Measurements from ENCODE around the gene FAM83G.

FAM83G gene

GRCh38 chr17:18988546-18989173 lies 15.9 kb downstream of the FAM83G start:
- no peak for ATAC-seq

DNA sequence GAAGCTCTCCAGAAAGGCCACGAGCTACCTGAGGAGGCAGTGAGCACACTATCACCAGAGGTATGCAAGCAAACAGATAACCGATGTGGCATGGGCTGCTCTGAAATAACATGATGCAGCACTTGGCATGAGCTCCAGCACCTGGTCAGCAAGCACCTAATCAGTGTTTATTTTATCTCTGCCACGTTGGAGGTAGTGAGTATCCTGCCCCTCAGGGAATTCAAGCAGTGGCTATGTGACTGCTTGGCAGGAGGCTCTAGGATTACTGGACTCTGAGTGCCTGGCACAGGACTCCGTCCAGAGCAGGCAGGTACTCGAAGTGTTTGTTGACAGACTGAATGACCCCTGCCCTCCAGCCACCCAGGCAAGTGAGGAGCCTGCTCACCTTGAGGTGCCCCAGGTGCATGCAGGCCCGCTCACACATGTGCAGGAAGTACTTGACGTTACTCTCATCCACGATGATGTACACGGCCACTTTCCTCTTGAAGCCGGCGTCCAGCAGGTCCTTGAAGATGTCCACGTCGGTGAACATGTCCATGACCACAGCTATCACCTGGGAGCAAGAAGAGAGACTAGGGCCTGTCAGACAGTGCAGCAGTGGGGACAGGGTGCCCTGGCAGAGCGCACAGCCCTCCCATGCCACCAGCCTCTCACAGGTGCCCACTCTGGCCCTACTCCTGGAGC lies 16.6 kb downstream of the FAM83G start:
- TF ChIP-seq TOX (CRISPR knock-in tag; IDR thresholded peaks at IDR 0.05; ENCODE audit: borderline replicate concordance), result no peak
- no peak for TF ChIP-seq RARB (CRISPR knock-in tag; IDR thresholded peaks at IDR 0.05)
- TF ChIP-seq ZNF70 (CRISPR knock-in tag; IDR thresholded peaks at IDR 0.05), result no peak
- TF ChIP-seq TCF4 (CRISPR knock-in tag; IDR thresholded peaks at IDR 0.05; ENCODE audit: borderline replicate concordance), result no peak
- TF ChIP-seq SNAI2 (CRISPR knock-in tag; IDR thresholded peaks at IDR 0.05), result no peak
- TF ChIP-seq TSHZ2 (CRISPR knock-in tag; IDR thresholded peaks at IDR 0.05), result no peak
- TF ChIP-seq, protein P1, sequence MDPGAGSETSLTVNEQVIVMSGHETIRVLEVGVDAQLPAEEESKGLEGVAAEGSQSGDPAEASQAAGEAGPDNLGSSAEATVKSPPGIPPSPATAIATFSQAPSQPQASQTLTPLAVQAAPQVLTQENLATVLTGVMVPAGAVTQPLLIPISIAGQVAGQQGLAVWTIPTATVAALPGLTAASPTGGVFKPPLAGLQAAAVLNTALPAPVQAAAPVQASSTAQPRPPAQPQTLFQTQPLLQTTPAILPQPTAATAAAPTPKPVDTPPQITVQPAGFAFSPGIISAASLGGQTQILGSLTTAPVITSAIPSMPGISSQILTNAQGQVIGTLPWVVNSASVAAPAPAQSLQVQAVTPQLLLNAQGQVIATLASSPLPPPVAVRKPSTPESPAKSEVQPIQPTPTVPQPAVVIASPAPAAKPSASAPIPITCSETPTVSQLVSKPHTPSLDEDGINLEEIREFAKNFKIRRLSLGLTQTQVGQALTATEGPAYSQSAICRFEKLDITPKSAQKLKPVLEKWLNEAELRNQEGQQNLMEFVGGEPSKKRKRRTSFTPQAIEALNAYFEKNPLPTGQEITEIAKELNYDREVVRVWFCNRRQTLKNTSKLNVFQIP (CRISPR knock-in tag; IDR thresholded peaks at IDR 0.05; ENCODE audit: borderline replicate concordance, low read depth), result no peak
- no peak for TF ChIP-seq ZFP30 (CRISPR knock-in tag; IDR thresholded peaks at IDR 0.05)
- no peak for TF ChIP-seq ZNF8 (CRISPR knock-in tag; IDR thresholded peaks at IDR 0.05)
- TF ChIP-seq PPARA (CRISPR knock-in tag; IDR thresholded peaks at IDR 0.05; ENCODE audit: borderline replicate concordance), result no peak
- TF ChIP-seq ISL1 (CRISPR knock-in tag; IDR thresholded peaks at IDR 0.05), result no peak
- no peak for TF ChIP-seq CSRNP3 (CRISPR knock-in tag; IDR thresholded peaks at IDR 0.05)
- ATAC-seq, result no peak

More at GRCh38 chr17:18988546-18989173, 15.9 kb downstream of the FAM83G start:
- TF ChIP-seq OSR1 (CRISPR knock-in tag; IDR thresholded peaks at IDR 0.05) (no peak), ZNF8 (CRISPR knock-in tag; IDR thresholded peaks at IDR 0.05) (no peak), TSHZ2 (CRISPR knock-in tag; IDR thresholded peaks at IDR 0.05) (no peak), CSDC2 (CRISPR knock-in tag; IDR thresholded peaks at IDR 0.05) (no peak), ZFP30 (CRISPR knock-in tag; IDR thresholded peaks at IDR 0.05) (no peak), ZFP3 (CRISPR knock-in tag; IDR thresholded peaks at IDR 0.05) (no peak), TOX (CRISPR knock-in tag; IDR thresholded peaks at IDR 0.05; ENCODE audit: borderline replicate concordance) (no peak), CREB5 (CRISPR knock-in tag; IDR thresholded peaks at IDR 0.05; ENCODE audit: low read depth) (no peak), ESRRG (CRISPR knock-in tag; IDR thresholded peaks at IDR 0.05) (no peak), ARNTL (CRISPR knock-in tag; IDR thresholded peaks at IDR 0.05; ENCODE audit: borderline replicate concordance, low read depth) (no peak)
- TF ChIP-seq, protein P2, sequence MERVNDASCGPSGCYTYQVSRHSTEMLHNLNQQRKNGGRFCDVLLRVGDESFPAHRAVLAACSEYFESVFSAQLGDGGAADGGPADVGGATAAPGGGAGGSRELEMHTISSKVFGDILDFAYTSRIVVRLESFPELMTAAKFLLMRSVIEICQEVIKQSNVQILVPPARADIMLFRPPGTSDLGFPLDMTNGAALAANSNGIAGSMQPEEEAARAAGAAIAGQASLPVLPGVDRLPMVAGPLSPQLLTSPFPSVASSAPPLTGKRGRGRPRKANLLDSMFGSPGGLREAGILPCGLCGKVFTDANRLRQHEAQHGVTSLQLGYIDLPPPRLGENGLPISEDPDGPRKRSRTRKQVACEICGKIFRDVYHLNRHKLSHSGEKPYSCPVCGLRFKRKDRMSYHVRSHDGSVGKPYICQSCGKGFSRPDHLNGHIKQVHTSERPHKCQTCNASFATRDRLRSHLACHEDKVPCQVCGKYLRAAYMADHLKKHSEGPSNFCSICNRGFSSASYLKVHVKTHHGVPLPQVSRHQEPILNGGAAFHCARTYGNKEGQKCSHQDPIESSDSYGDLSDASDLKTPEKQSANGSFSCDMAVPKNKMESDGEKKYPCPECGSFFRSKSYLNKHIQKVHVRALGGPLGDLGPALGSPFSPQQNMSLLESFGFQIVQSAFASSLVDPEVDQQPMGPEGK (CRISPR knock-in tag; IDR thresholded peaks at IDR 0.05; ENCODE audit: borderline replicate concordance), result no peak

Data from SK-N-SH treated with all-trans-retinoic acid at 6 μM for 48 hours (cell line).